SK-N-MC (cell line): Measurements from ENCODE around the gene DNER.

Experiments used
- FOXP2 ChIP-seq: optimal IDR thresholded peaks from 2 replicates; pipeline ENCODE3; 2011; ENCODE audit warnings: mild to moderate bottlenecking, moderate library complexity; ENCODE audit not compliant: insufficient read depth; ENCODE audit errors: extremely low read length, control extremely low read depth
- POLR2AphosphoS5 ChIP-seq: IDR thresholded peaks from 2 replicates; pipeline ENCODE4 v1.6.1; 2012; ENCODE audit warnings: mild to moderate bottlenecking, low read depth, low read length, borderline replicate concordance

DNA sequence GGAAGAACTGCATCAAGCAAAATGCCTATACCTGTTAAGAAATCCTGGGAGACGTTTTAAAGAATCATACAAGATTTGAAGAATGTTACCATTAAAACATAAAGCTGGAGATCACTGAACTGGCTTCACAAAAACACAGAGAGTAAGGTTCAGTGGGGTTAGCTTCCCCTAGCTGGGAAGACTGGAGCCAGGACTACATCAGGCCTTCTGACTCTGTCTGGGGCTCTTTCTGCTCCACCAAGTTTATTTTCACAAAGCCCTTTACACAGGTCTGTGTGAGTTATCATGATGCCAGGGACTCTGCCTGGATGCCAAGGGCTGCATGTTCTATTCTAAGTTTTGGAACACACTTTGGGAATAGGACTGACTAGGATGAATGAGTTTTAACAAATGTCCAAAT is 47.3 kb upstream of the DNER start:
- TF ChIP-seq FOXP2: no peak
- TF ChIP-seq POLR2AphosphoS5: no peak
